Gastroesophageal sphincter (tissue), 4 donors: ENCODE results near the gene DDX56. TPM values are rescaled to one million over a fixed set of nuclear protein-coding genes. Genes with fewer than 3 reads are reported as not detected.

Source experiments
- ATAC-seq: fragments of 150-250 bp; one replicate; pipeline ENCODE4 v1.9.1; 2016; ENCODE audit warnings: mild to moderate bottlenecking, moderate library complexity
- H3K27ac ChIP-seq, 4 donors: fragments of 200-600 bp; sonication (generic) in 3 of 4; 1 replicate in 3 of 4; 2 replicates in 1 of 4; pipeline ENCODE4 v1.5.1; 2016 to 2019
- H3K27me3 ChIP-seq: fragments of 200-600 bp; sonication (generic); one replicate; pipeline ENCODE4 v1.5.1; 2019
- H3K36me3 ChIP-seq, 2 donors: fragments of 200-600 bp; sonication (generic); one replicate each; pipeline ENCODE4 v1.5.1; 2019; ENCODE audit warnings: control low read depth in 1 of 2
- H3K4me1 ChIP-seq, 3 donors: fragments of 200-600 bp; sonication (generic); 1 replicate in 2 of 3; 2 replicates in 1 of 3; pipeline ENCODE4 v1.5.1; 2016 to 2019; ENCODE audit warnings: control low read depth in 2 of 3
- H3K4me3 ChIP-seq, 2 donors: fragments of 200-600 bp; sonication (generic); one replicate each; pipeline ENCODE4 v1.5.1; 2019; ENCODE audit warnings: mild to moderate bottlenecking in 1 of 2, moderate library complexity in 1 of 2
- H3K9me3 ChIP-seq, 3 donors: fragments of 200-600 bp; sonication (generic); one replicate each; pipeline ENCODE4 v1.5.1; 2017 to 2019; ENCODE audit warnings: control low read depth in 2 of 3
- CTCF ChIP-seq, 4 experiments: fragments of 200-600 bp in 2 of 4; fragments of 450-650 bp in 2 of 4; sonication (generic) in 1 of 4; IDR thresholded peaks; one replicate each; pipeline ENCODE4 v1.5.1; 2017 to 2019; ENCODE audit warnings: antibody characterized with exemption in 4 of 4, mild to moderate bottlenecking in 2 of 4, moderate library complexity in 2 of 4
- EP300 ChIP-seq: sonication (generic); formaldehyde crosslinking; IDR thresholded peaks from one replicate; pipeline ENCODE4 v1.6.1; 2017; ENCODE audit warnings: antibody characterized with exemption, mild to moderate bottlenecking
- POLR2A ChIP-seq, 2 donors: fragments of 450-650 bp; IDR thresholded peaks; one replicate each; pipeline ENCODE4 v1.6.1; 2017; ENCODE audit warnings: antibody characterized with exemption in 2 of 2, mild to moderate bottlenecking in 2 of 2, moderate library complexity in 1 of 2
- POLR2AphosphoS5 ChIP-seq: sonication (generic); formaldehyde crosslinking; IDR thresholded peaks from one replicate; pipeline ENCODE4 v1.6.1; 2017; ENCODE audit warnings: antibody characterized with exemption
- WGBS, 2 donors: methylation state at CpG; one replicate each; pipeline ENCODE4 v1.1.5; 2018; ENCODE audit warnings: low coverage in 1 of 2; 5-methylcytosine and 5-hydroxymethylcytosine counted together
- total RNA-seq, 4 donors: library from RNA; depleted of rRNA; stranded (reverse); fragments of >200 nt; gene quantifications; one replicate each; pipeline ENCODE4 v1.1.0, GENCODE V29; 2016

Gene DDX56
- total RNA-seq, 4 donors from 2014 or later, result 34.2 to 46.4 (median 41.4) TPM

DNA sequence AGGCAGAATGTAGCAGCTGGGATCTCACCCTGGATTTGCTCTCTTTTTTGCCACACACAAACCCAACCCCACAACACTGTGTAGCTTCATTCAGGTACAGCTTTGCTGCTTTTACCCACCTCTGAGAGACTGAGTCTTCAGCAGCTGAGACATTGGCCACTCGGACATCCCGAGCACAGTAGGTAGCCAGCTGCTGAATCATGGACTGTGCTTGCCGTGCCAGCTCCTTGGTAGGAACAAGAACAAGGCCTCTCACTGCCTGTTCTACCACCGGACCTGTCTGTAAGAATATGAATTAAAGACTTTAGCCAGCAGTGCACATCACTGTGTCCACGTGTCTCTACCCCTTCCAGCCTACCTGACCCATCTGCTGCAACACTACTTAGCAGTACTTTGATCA is 937 bp downstream of the DDX56 start:
- Histone ChIP-seq H3K4me1 (peaks cover 0 to 37% (median 14%) of the 10 kb centered on the region in 3 donors), H3K27ac (peak overlapping the region in 3 of 4 donors; percentile 89 to 94 (median 90)), H3K27me3 (no peaks in the 10 kb centered on the region), H3K9me3 (no peaks in the 10 kb centered on the region), H3K4me3 (peak overlapping the region; percentile 93 to 95), H3K36me3 (peaks cover 0 to 78% of the 10 kb centered on the region in 2 donors)
- ATAC-seq, result no peak
- TF ChIP-seq EP300 (no peak), CTCF (IDR thresholded peaks at IDR 0.05) (no peak), POLR2A (IDR thresholded peaks at IDR 0.05) (no peak), POLR2AphosphoS5 (no peak)
- WGBS, 2 donors, result 62 to 74% methylated on average over 3 to 4 of the region's 5 CpGs

GRCh38 chr7:44569959-44570358 is 3.7 kb downstream of the DDX56 start:
- Histone ChIP-seq H3K27me3 (no peaks in the 10 kb centered on the region), H3K9me3 (no peaks in the 10 kb centered on the region), H3K36me3 (peaks cover 0 to 79% of the 10 kb centered on the region in 2 donors), H3K4me3 (no peak overlapping the region), H3K27ac (no peak overlapping the region), H3K4me1 (peaks cover 0 to 39% (median 17%) of the 10 kb centered on the region in 3 donors)
- TF ChIP-seq CTCF (IDR thresholded peaks at IDR 0.05) (no peak), POLR2A (IDR thresholded peaks at IDR 0.05) (no peak), EP300 (no peak), POLR2AphosphoS5 (no peak)
- ATAC-seq, result no peak
- 83% methylated on average over 2 of the region's 9 CpGs; no CpG with 5 or more reads in 1 of the 2 donors for WGBS, 2 donors

DNA sequence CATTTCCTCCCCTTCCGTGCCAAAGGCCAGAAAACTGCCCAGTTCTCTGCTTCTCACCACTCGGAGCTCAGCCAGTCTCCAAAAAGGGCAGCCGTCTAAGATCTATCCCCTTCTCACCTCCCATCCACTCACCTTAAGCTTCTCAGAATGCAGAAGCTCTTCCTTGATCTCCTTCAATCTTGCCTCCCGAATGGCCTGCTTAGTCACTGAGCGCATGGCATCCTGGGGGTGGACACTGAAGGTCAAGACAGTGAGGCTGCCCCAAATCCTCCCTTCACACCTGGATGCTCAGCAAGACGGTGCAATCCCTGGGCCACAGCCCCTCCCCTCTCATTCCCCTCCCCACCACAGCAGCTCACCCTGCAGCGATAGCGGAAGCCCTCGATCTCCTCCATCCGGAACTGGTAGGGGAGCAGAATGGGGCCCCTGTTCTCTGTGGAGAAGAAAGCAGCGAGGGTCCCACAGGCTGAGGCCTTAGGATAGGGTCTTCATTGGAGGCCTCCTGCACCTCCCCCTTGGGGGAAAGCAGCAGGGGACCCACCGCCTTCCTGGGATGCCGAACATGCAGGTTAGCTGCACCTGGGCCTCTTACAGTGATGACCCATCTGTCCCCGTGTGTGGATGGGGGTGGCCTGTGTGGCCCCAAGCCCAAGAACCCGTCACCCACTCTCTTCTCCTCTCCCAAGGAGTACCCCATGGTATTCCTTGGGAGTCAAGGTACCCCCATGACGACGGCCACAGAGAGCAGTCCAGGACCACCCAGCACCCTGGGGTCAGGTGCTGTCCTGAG is 4.7 kb downstream of the DDX56 start:
- Histone ChIP-seq H3K4me3 (no peak overlapping the region), H3K4me1 (peaks cover 0 to 30% (median 11%) of the 10 kb centered on the region in 3 donors), H3K36me3 (peaks cover 0 to 88% of the 10 kb centered on the region in 2 donors), H3K27me3 (no peaks in the 10 kb centered on the region), H3K27ac (no peak overlapping the region), H3K9me3 (no peaks in the 10 kb centered on the region)
- no peak for ATAC-seq
- WGBS, 2 donors, result 71 to 78% methylated on average over 3 to 4 of the region's 17 CpGs
- no peak for TF ChIP-seq CTCF (IDR thresholded peaks at IDR 0.05)
- TF ChIP-seq POLR2A (IDR thresholded peaks at IDR 0.05), result no peak
- no peak for TF ChIP-seq EP300
- no peak for TF ChIP-seq POLR2AphosphoS5

- H3K4me1 ChIP-seq, result peaks cover 0 to 24% (median 8%) of the 10 kb centered on the region in 3 donors
- ATAC-seq, result no peak
- WGBS, 2 donors, result 95% methylated on average over 6 of the region's 6 CpGs; no CpG with 5 or more reads in 1 of the 2 donors
These were observed 5.8 kb downstream of the DDX56 start for GRCh38 chr7:44567884-44568283.

More at GRCh38 chr7:44567884-44568283, 5.8 kb downstream of the DDX56 start:
- H3K36me3 ChIP-seq, result peaks cover 0 to 99% of the 10 kb centered on the region in 2 donors
- TF ChIP-seq POLR2AphosphoS5 (no peak), EP300 (no peak), CTCF (IDR thresholded peaks at IDR 0.05) (no peak), POLR2A (IDR thresholded peaks at IDR 0.05) (no peak)
- H3K27me3 ChIP-seq, result no peaks in the 10 kb centered on the region
- no peaks in the 10 kb centered on the region for H3K9me3 ChIP-seq
- H3K4me3 ChIP-seq, result no peak overlapping the region
- H3K27ac ChIP-seq, result no peak overlapping the region
